Activated CD8-positive, alpha-beta T cell treated with anti-CD3 and anti-CD28 coated beads for 36 hours (primary cell): ENCODE measurements around the gene LY6G5C. TPM values are rescaled to one million over a fixed set of nuclear protein-coding genes. Genes with fewer than 3 reads are reported as not detected.

Experiments used
- ATAC-seq: fragments of 200-7000 bp; cut with Tn5 transposase; one replicate; pipeline ENCODE4 v1.10.0; 2021; ENCODE audit warnings: mild to moderate bottlenecking, moderate library complexity
- CTCF ChIA-PET: fragments of 350-600 bp; sonication (Branson Sonifier 250); formaldehyde crosslinking; loops from one replicate; lab custom pipeline; 2021; ENCODE audit warnings: antibody characterized with exemption; lab: Charles Lee
- POLR2A ChIA-PET: fragments of 350-600 bp; sonication (Branson Sonifier 250); formaldehyde crosslinking; loops from one replicate; lab custom pipeline; 2021; ENCODE audit warnings: antibody characterized with exemption; lab: Charles Lee
- DNase-seq: peaks from one replicate; pipeline ENCODE4 v3.0.0-alpha.2; 2020
- H3K27ac Mint-ChIP-seq: one replicate; pipeline ENCODE4 v1.8.0; 2021; ENCODE audit warnings: mild to moderate bottlenecking, mixed read lengths
- H3K27me3 Mint-ChIP-seq: one replicate; pipeline ENCODE4 v1.8.0; 2021; ENCODE audit warnings: mixed read lengths
- H3K36me3 Mint-ChIP-seq: one replicate; pipeline ENCODE4 v1.8.0; 2021; ENCODE audit warnings: low read depth, mixed read lengths
- H3K4me1 Mint-ChIP-seq: one replicate; pipeline ENCODE4 v1.8.0; 2021; ENCODE audit warnings: low read depth, mixed read lengths
- H3K4me3 Mint-ChIP-seq: one replicate; pipeline ENCODE4 v1.8.0; 2021; ENCODE audit warnings: mild to moderate bottlenecking, moderate library complexity, mixed read lengths
- H3K9me3 Mint-ChIP-seq: one replicate; pipeline ENCODE4 v1.8.0; 2021; ENCODE audit warnings: mixed read lengths
- intact Hi-C: fragments of 100-400 bp; cut with micrococcal nuclease; formaldehyde crosslinking; loops from one replicate; pipeline ENCODE4 v1.10.0; 2022
- total RNA-seq, 2 experiments: library from RNA; stranded (reverse); gene quantifications; one replicate each; pipeline ENCODE4 v1.2.3, GENCODE V29; 2021
- TF ChIP-seq, protein P1 (sequence below): fragments of 200-600 bp; IDR thresholded peaks from one replicate; pipeline ENCODE4 v1.8.0; 2022; ENCODE audit warnings: antibody characterized with exemption, mild to moderate bottlenecking

LY6G5C gene
- total RNA-seq, 2 experiments from 2014 or later = 1.6 to 2.3 TPM

DNA sequence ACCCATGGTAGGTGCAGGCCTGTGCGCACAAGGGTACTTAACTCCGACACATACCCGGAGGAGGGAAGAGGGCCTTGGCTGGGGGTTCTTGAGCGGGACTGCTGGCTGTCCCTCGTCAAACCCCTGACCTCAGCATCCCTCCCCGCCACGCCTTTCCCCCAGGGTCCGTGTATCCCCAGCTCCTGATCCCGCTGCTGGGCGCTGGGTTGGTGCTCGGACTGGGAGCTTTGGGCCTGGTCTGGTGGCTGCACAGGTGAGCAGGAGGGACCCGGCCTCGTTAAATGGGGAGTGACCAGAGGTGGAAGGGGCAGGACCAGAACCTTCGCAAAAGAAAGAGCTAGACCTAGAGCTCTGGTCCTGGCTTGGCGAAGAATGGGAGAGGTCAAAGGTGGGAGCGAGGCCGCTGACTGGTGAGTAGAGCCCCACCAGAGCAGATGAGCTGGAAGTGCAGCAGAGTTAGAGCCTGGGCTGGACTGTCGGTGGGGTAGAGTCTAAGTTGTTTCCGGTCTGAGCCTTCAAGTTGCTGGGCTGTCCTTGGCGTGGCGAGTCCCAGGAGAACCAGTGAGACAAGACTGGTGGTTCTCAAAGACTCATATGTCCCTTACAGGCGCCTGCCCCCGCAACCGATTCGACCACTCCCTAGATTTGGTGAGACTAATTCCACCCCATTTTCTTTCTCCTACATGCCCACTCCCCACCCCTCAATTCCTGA is 43.3 kb upstream of the LY6G5C start:
- peaks cover 41% of the 10 kb centered on the region for H3K4me1 Mint-ChIP-seq
- no peaks in the 10 kb centered on the region for H3K27me3 Mint-ChIP-seq
- ChIA-PET CTCF (interaction anchor here (1.0 to 1.7 kb wide), 4 partner anchors 11 to 83 kb away, joined by 3 to 5 read pairs (median 3); partner anchors contain the start of gene LSM2), POLR2A (interaction anchor here (0.7 to 1.3 kb wide), 3 partner anchors 9 to 183 kb away, joined by 3 to 4 read pairs (median 4); partner anchors contain the start of gene LY6G6D)
- no peak for ATAC-seq
- H3K9me3 Mint-ChIP-seq = no peaks in the 10 kb centered on the region
- no peak overlapping the region for H3K4me3 Mint-ChIP-seq
- intact Hi-C loops = no loop called here
- H3K36me3 Mint-ChIP-seq = peaks cover 1% of the 10 kb centered on the region
- H3K27ac Mint-ChIP-seq = no peak overlapping the region
- no peak for DNase-seq
- TF ChIP-seq, protein P1, sequence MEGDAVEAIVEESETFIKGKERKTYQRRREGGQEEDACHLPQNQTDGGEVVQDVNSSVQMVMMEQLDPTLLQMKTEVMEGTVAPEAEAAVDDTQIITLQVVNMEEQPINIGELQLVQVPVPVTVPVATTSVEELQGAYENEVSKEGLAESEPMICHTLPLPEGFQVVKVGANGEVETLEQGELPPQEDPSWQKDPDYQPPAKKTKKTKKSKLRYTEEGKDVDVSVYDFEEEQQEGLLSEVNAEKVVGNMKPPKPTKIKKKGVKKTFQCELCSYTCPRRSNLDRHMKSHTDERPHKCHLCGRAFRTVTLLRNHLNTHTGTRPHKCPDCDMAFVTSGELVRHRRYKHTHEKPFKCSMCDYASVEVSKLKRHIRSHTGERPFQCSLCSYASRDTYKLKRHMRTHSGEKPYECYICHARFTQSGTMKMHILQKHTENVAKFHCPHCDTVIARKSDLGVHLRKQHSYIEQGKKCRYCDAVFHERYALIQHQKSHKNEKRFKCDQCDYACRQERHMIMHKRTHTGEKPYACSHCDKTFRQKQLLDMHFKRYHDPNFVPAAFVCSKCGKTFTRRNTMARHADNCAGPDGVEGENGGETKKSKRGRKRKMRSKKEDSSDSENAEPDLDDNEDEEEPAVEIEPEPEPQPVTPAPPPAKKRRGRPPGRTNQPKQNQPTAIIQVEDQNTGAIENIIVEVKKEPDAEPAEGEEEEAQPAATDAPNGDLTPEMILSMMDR = no peak

DNA sequence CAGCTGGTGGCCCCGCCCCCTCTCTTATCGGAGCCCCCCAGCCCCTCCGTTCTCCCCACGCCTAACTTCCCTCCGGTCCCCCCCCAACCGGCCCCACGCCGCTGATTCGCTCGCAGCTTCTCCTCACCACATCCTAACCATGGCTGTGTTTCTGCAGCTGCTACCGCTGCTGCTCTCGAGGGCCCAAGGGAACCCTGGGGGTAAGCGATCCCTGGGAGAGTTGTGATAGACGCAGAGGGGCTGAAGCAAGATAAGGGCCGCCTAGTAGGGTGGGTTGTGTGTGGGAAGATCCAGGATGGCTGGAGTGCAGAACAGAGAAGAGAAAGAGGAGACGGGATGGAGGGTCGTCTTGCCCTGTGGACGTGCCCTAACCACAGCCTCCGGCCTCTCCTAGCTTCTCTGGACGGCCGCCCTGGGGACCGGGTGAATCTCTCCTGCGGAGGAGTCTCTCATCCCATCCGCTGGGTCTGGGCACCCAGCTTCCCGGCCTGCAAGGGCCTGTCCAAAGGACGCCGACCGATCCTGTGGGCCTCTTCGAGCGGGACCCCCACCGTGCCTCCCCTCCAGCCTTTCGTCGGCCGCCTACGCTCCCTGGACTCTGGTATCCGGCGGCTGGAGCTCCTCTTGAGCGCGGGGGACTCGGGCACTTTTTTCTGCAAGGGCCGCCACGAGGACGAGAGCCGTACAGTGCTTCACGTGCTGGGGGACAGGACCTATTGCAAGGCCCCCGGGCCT is 42.5 kb upstream of the LY6G5C start, which contains the start of gene MPIG6B:
MPIG6B (plus strand) TSS at position 129 of the 735 bp plus-strand sequence; CDS start at position 140, 11 bp downstream.
- TF ChIP-seq, protein P1 = no peak
- DNase-seq (no peak), ATAC-seq (no peak)
- intact Hi-C loops = no loop called here
- H3K36me3 Mint-ChIP-seq = peaks cover 1% of the 10 kb centered on the region
- ChIA-PET POLR2A (interaction anchor here (0.8 to 2.1 kb wide), 6 partner anchors 9 to 83 kb away, joined by 3 to 5 read pairs (median 4); partner anchors contain the start of genes LSM2 and LY6G6D), CTCF (interaction anchor here (1.0 to 1.7 kb wide), 3 partner anchors 12 to 84 kb away, joined by 3 to 5 read pairs (median 3); partner anchors contain the start of gene LSM2)
- no peak within 1 kb of the TSS for H3K4me3 Mint-ChIP-seq
- H3K4me1 Mint-ChIP-seq = peaks cover 36% of the 10 kb centered on the region
- no peaks in the 10 kb centered on the region for H3K27me3 Mint-ChIP-seq
- H3K27ac Mint-ChIP-seq = no peak within 1 kb of the TSS
- H3K9me3 Mint-ChIP-seq = no peaks in the 10 kb centered on the region

DNA sequence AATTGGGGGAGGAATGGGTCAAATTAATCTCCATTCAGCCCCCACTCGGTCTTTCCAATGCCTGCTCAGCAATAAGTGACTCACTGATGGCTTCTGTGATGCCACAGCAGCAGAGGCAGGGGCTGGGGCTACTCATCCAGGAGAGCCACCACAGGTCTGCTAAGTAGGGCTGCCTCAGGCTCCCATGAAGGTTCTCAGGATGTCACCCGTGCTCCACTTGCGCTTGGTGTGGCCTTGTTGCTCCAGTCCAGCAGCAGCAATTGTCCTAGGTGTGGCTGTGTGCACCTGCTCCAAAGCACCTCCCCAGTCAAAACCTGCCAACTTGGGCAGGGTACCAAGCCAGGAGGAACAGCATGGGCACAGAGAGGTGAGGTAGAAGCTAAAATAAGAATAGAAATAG is 41.3 kb upstream of the LY6G5C start:
- POLR2A ChIA-PET = interaction anchor here (1.9 to 2.1 kb wide), 2 partner anchors 44 to 58 kb away, joined by 5 to 6 read pairs; partner anchors contain the start of gene GPANK1
- Mint-ChIP-seq H3K27me3 (no peaks in the 10 kb centered on the region), H3K4me1 (peaks cover 25% of the 10 kb centered on the region), H3K27ac (no peak overlapping the region), H3K4me3 (no peak overlapping the region), H3K36me3 (no peaks in the 10 kb centered on the region), H3K9me3 (no peaks in the 10 kb centered on the region)
- TF ChIP-seq, protein P1 = no peak
- DNase-seq (no peak), ATAC-seq (no peak)
- CTCF ChIA-PET = interaction anchor here (1.2 kb wide), 1 partner anchor 34 kb away, joined by 3 read pairs; no protein-coding TSS in a partner anchor
- intact Hi-C loops = no loop called here

DNA sequence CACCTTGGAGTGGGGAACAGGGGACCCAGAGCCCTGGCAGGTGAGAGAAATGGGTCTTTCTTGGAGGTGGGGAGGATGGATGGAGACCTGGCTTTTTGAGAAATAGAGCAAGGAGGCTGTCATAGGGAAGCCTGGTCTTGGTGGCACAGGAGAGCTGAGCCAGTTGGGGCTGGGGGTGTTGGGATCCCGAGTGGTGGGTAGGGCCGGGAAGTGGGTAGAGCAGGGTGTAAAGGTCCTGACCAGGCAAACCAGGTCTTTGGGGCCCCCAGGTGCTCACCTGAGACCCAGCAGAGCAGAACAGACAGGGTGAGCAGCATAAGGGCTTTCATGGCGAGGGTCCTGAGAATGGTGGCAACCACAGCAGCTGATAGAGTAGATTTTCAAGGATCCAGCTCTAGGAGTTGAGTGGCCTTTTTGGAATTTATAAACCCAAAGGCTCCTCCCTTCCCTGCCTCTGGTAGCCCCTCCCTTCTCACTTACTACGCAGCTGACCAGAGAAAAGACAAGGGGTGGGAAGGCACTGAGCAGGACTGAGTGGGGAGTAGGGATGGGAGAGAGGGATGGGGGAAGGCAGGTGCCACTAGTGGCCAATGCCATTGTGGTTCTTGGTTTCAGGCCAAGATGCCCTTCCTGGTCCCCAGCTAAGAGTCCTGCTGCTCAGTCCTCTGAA is 40.6 kb upstream of the LY6G5C start, which contains the start of gene LY6G6C:
LY6G6C (minus strand) TSS at position 396 of the 670 bp plus-strand sequence; CDS start at position 329, 67 bp downstream.
- intact Hi-C loops = no loop called here
- ATAC-seq (no peak), DNase-seq (no peak)
- CTCF ChIA-PET = no interaction called here
- Mint-ChIP-seq H3K9me3 (no peaks in the 10 kb centered on the region), H3K36me3 (no peaks in the 10 kb centered on the region), H3K4me3 (no peak within 1 kb of the TSS), H3K4me1 (peaks cover 18% of the 10 kb centered on the region), H3K27ac (no peak within 1 kb of the TSS), H3K27me3 (no peaks in the 10 kb centered on the region)
- POLR2A ChIA-PET = interaction anchor here (1.9 to 2.1 kb wide), 2 partner anchors 44 to 58 kb away, joined by 5 to 6 read pairs; partner anchors contain the start of gene GPANK1
- TF ChIP-seq, protein P1 = no peak
